ENCODE results near the gene NBL1. TPM values are rescaled to one million over a fixed set of nuclear protein-coding genes. Genes with fewer than 3 reads are reported as not detected.

NBL1 gene
- total and polyA plus RNA-seq, 9 of the 15 experiments (the other 6 are each of a cell fraction or from before 2014, with no cell fraction given), result 0.10 to 3.7 (median 1.8) TPM; not detected in 1

GRCh38 chr1:19704247-19705113 lies 60.4 kb downstream of the NBL1 start (continued):
- TF ChIP-seq TEAD1 (CRISPR knock-in tag; IDR thresholded peaks at IDR 0.05) (peak; percentile 35 to 82; a peak in 2 of 4 replicates), FOXP4 (CRISPR knock-in tag; IDR thresholded peaks at IDR 0.05; ENCODE audit: borderline replicate concordance) (no peak), CTCFL (IDR thresholded peaks at IDR 0.05; ENCODE audit: borderline replicate concordance, insufficient read depth, low read depth, low read length, poor library complexity, severe bottlenecking) (peak; percentile 39), ZNF408 (CRISPR knock-in tag; IDR thresholded peaks at IDR 0.05; ENCODE audit: low read depth) (no peak), FOS (IDR thresholded peaks at IDR 0.05; ENCODE audit: extremely low read depth, insufficient read length) (no peak), MAFG (tag; conservative IDR thresholded peaks at IDR 0.05) (no peak), E2F5 (CRISPR knock-in tag; IDR thresholded peaks at IDR 0.05) (no peak), ZNF583 (CRISPR knock-in tag; IDR thresholded peaks at IDR 0.05) (no peak), ZNF133 (CRISPR knock-in tag; IDR thresholded peaks at IDR 0.05) (no peak), STAT5B (CRISPR knock-in tag; IDR thresholded peaks at IDR 0.05) (no peak), PHB2 (IDR thresholded peaks at IDR 0.05; ENCODE audit: low read depth) (no peak), RAD21 (CRISPR knock-in tag; conservative IDR thresholded peaks at IDR 0.05 in 1 of 2, IDR thresholded peaks at IDR 0.05 in 1 of 2) (peak in 1 of 2 experiments; percentile 72; a peak in 2 of 4 replicates), CBFB (CRISPR knock-in tag; IDR thresholded peaks at IDR 0.05) (no peak), ZNF780A (CRISPR knock-in tag; IDR thresholded peaks at IDR 0.05) (no peak), CBX2 (IDR thresholded peaks at IDR 0.05; ENCODE audit: insufficient read depth, low read length, poor library complexity, severe bottlenecking) (no peak), TEAD2 (tag; IDR thresholded peaks at IDR 0.05) (peak; percentile 60; the same call in 1 of the 2 replicates)
- TF ChIP-seq, protein P1, sequence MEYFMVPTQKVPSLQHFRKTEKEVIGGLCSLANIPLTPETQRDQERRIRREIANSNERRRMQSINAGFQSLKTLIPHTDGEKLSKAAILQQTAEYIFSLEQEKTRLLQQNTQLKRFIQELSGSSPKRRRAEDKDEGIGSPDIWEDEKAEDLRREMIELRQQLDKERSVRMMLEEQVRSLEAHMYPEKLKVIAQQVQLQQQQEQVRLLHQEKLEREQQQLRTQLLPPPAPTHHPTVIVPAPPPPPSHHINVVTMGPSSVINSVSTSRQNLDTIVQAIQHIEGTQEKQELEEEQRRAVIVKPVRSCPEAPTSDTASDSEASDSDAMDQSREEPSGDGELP (CRISPR knock-in tag; IDR thresholded peaks at IDR 0.05; ENCODE audit: borderline replicate concordance), result peak; percentile 53; the same call in 1 of the 2 replicates
